Calu3 (cell line): ENCODE data around the gene LITAFD. TPM values are rescaled to one million over a fixed set of nuclear protein-coding genes. Genes with fewer than 3 reads are reported as not detected.
A peak's percentile ranks its signal among the peaks of the same experiment; 100 is the strongest.

ENCODE experiments used
- BruUV-seq: library from RNA; stranded (reverse); fragments of 400-500 nt; replicated peaks from 2 replicates; lab custom pipeline; 2021; lab: Mats Ljungman, UMichigan
- CTCF ChIA-PET: fragments of 300-600 bp; sonication (Branson Sonifier 250); formaldehyde crosslinking; loops from one replicate; lab custom pipeline; 2022; ENCODE audit warnings: antibody characterized with exemption; lab: Charles Lee
- DNase-seq: peaks from one replicate; pipeline ENCODE4 v3.0.0; 2022
- H3K27ac Mint-ChIP-seq: one replicate; pipeline ENCODE4 v1.8.0; 2022; ENCODE audit warnings: mixed read lengths; ENCODE audit not compliant: unreplicated experiment
- H3K27me3 Mint-ChIP-seq: one replicate; pipeline ENCODE4 v1.8.0; 2022; ENCODE audit warnings: mixed read lengths; ENCODE audit not compliant: unreplicated experiment
- H3K36me3 Mint-ChIP-seq: one replicate; pipeline ENCODE4 v1.8.0; 2022; ENCODE audit warnings: mild to moderate bottlenecking, moderate library complexity, mixed read lengths; ENCODE audit not compliant: insufficient read depth, unreplicated experiment
- H3K4me1 Mint-ChIP-seq: one replicate; pipeline ENCODE4 v1.8.0; 2022; ENCODE audit warnings: mild to moderate bottlenecking, low read depth, mixed read lengths; ENCODE audit not compliant: unreplicated experiment
- H3K4me3 Mint-ChIP-seq: one replicate; pipeline ENCODE4 v1.8.0; 2022; ENCODE audit warnings: mild to moderate bottlenecking, low read depth, moderate library complexity, mixed read lengths; ENCODE audit not compliant: unreplicated experiment
- H3K9me3 Mint-ChIP-seq: one replicate; pipeline ENCODE4 v1.8.0; 2022; ENCODE audit warnings: low read depth, mixed read lengths; ENCODE audit not compliant: unreplicated experiment
- CTCF ChIP-seq: fragments of 200-600 bp; IDR thresholded peaks from one replicate; pipeline ENCODE4 v1.8.0; 2022; ENCODE audit warnings: antibody characterized with exemption; ENCODE audit not compliant: unreplicated experiment
- intact Hi-C: fragments of 100-400 bp; cut with micrococcal nuclease; formaldehyde crosslinking; loops from one replicate; pipeline ENCODE4 v1.10.0; 2022; ENCODE audit not compliant: unreplicated experiment
- total RNA-seq: library from RNA; stranded (reverse); gene quantifications from 2 replicates; pipeline ENCODE4 v1.2.3, GENCODE V29; 2022

LITAFD gene
- total RNA-seq, 1 experiment from 2014 or later = not detected

- no peak for DNase-seq
- peak overlapping the region; percentile 47 for H3K27ac Mint-ChIP-seq
- H3K9me3 Mint-ChIP-seq = no peaks in the 10 kb centered on the region
- no peaks in the 10 kb centered on the region for H3K27me3 Mint-ChIP-seq
- H3K36me3 Mint-ChIP-seq = peaks cover 86% of the 10 kb centered on the region
- H3K4me3 Mint-ChIP-seq = no peak overlapping the region
- no TSS peak for BruUV-seq
- intact Hi-C loops = no loop called here
- no peak for TF ChIP-seq CTCF
- peaks cover 9% of the 10 kb centered on the region for H3K4me1 Mint-ChIP-seq
- CTCF ChIA-PET = no interaction called here
Observed at GRCh38 chr16:8851761-8852403, 30.3 kb upstream of the LITAFD start.

- H3K9me3 Mint-ChIP-seq = no peaks in the 10 kb centered on the region
- BruUV-seq = no TSS peak
- intact Hi-C loops = no loop called here
- peaks cover 86% of the 10 kb centered on the region for H3K36me3 Mint-ChIP-seq
- no peak for DNase-seq
- peak overlapping the region; percentile 65 for H3K27ac Mint-ChIP-seq
- no peaks in the 10 kb centered on the region for H3K27me3 Mint-ChIP-seq
- H3K4me1 Mint-ChIP-seq = peaks cover 9% of the 10 kb centered on the region
- H3K4me3 Mint-ChIP-seq = no peak overlapping the region
- CTCF ChIA-PET = no interaction called here
- TF ChIP-seq CTCF = no peak
Observed at GRCh38 chr16:8852534-8852933, 29.6 kb upstream of the LITAFD start.

- Mint-ChIP-seq H3K36me3 (peaks cover 87% of the 10 kb centered on the region), H3K27me3 (no peaks in the 10 kb centered on the region), H3K4me1 (peaks cover 9% of the 10 kb centered on the region), H3K9me3 (no peaks in the 10 kb centered on the region), H3K4me3 (no peak overlapping the region), H3K27ac (peak overlapping the region; percentile 65)
- BruUV-seq = no TSS peak
- DNase-seq = no peak
- intact Hi-C loops = no loop called here
- no peak for TF ChIP-seq CTCF
- CTCF ChIA-PET = no interaction called here
Observed at GRCh38 chr16:8853150-8853549, 29.0 kb upstream of the LITAFD start.

GRCh38 chr16:8853611-8854010 lies 28.5 kb upstream of the LITAFD start:
- Mint-ChIP-seq H3K4me1 (peaks cover 9% of the 10 kb centered on the region), H3K36me3 (peaks cover 87% of the 10 kb centered on the region), H3K27ac (no peak overlapping the region), H3K9me3 (no peaks in the 10 kb centered on the region), H3K4me3 (no peak overlapping the region), H3K27me3 (no peaks in the 10 kb centered on the region)
- intact Hi-C loops = no loop called here
- CTCF ChIA-PET = no interaction called here
- BruUV-seq = TSS peak; percentile 41
- DNase-seq = no peak
- TF ChIP-seq CTCF = no peak
